ENCODE results near the gene NGB. TPM values are rescaled to one million over a fixed set of nuclear protein-coding genes. Genes with fewer than 3 reads are reported as not detected.

Gene NGB
- total and polyA plus RNA-seq, 2 donors (not counting 1 experiment from before 2014, with no cell fraction given) = not detected

DNA sequence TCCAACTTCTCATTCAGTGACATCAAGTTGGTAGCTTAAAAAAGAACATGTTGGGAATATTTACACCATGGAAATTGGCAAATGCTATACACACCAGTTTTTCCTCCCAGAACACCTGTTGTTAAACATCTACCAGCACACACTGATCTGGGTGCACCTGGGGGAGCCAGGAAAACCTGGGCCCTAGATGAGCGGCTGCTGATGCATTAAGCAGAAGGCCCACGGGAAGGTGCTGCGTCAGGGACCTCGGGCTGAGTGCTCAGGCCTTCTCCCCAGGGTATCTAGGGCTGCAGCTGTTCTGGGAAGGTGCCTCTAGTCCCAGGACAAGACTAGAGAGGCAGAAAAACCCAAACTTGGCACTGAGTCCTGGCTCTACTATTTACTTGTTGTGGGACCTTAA, 2.8 kb upstream of the NGB start:
- Histone ChIP-seq H3K4me2 (ENCODE audit: extremely low read depth, insufficient read depth, low read length) (no peak overlapping the region), H3K9me3 (ENCODE audit: control insufficient read depth, insufficient read depth, low read depth, low read length) (no peaks in the 10 kb centered on the region), H3K36me3 (ENCODE audit: control insufficient read depth, insufficient read depth, low read length) (peaks cover 3% of the 10 kb centered on the region), H3K4me1 (ENCODE audit: control insufficient read depth, extremely low read depth, insufficient read depth, low read length) (no peaks in the 10 kb centered on the region), H3K27me3 (ENCODE audit: control insufficient read depth, insufficient read depth, low read length) (peaks cover 8% of the 10 kb centered on the region), H2AFZ (ENCODE audit: low read length) (no peak overlapping the region), H3K79me2 (ENCODE audit: control insufficient read depth, insufficient read depth, low read length) (no peaks in the 10 kb centered on the region), H3K4me3 (replicated peaks in 1 of 4; ENCODE audit: control extremely low read depth in 1 of 4, insufficient read depth in 1 of 4, low read depth in 3 of 4, low read length in 4 of 4) (no peak overlapping the region), H4K20me1 (ENCODE audit: control insufficient read depth, extremely low read depth, insufficient read depth, low read length) (no peaks in the 10 kb centered on the region), H3K27ac (ENCODE audit: insufficient read depth, low read length) (no peak overlapping the region), H3K9ac (ENCODE audit: insufficient read depth, low read length) (no peak overlapping the region)
- no peak for DNase-seq (ENCODE audit: low read depth in 2 of 2)
- TF ChIP-seq, protein P1, sequence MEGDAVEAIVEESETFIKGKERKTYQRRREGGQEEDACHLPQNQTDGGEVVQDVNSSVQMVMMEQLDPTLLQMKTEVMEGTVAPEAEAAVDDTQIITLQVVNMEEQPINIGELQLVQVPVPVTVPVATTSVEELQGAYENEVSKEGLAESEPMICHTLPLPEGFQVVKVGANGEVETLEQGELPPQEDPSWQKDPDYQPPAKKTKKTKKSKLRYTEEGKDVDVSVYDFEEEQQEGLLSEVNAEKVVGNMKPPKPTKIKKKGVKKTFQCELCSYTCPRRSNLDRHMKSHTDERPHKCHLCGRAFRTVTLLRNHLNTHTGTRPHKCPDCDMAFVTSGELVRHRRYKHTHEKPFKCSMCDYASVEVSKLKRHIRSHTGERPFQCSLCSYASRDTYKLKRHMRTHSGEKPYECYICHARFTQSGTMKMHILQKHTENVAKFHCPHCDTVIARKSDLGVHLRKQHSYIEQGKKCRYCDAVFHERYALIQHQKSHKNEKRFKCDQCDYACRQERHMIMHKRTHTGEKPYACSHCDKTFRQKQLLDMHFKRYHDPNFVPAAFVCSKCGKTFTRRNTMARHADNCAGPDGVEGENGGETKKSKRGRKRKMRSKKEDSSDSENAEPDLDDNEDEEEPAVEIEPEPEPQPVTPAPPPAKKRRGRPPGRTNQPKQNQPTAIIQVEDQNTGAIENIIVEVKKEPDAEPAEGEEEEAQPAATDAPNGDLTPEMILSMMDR (conservative IDR thresholded peaks at IDR 0.05 in 1 of 2, IDR thresholded peaks at IDR 0.05 in 1 of 2; ENCODE audit: low read depth in 1 of 2, low read length in 2 of 2) = no peak
- no peak for TF ChIP-seq EZH2 (IDR thresholded peaks at IDR 0.05; ENCODE audit: low read length, missing control alignments)

DNA sequence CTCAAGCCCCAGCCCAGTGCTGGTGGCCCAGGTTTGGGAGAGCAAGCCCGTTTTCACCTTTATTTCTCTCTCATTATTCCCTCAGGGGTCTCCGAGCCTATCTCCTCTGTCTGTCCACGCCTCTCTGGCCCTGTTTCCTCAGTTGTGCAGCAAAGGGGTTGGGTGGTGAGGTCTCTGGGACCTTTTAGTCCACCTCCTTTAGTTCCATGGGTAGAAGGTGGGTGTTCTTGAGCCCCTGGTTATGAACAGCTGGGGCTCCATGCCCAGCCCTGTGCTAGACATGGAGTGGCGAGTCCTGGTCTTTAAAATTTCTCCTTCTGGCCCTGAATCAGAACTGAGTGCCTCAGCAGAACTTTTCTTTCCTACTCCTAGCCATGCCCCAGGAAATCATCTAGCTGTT, 1.3 kb upstream of the NGB start:
- Histone ChIP-seq H3K36me3 (ENCODE audit: control insufficient read depth, insufficient read depth, low read length) (no peaks in the 10 kb centered on the region), H3K4me1 (ENCODE audit: control insufficient read depth, extremely low read depth, insufficient read depth, low read length) (no peaks in the 10 kb centered on the region), H3K79me2 (ENCODE audit: control insufficient read depth, insufficient read depth, low read length) (no peaks in the 10 kb centered on the region), H3K4me2 (ENCODE audit: extremely low read depth, insufficient read depth, low read length) (no peak overlapping the region), H4K20me1 (ENCODE audit: control insufficient read depth, extremely low read depth, insufficient read depth, low read length) (no peaks in the 10 kb centered on the region), H3K4me3 (replicated peaks in 1 of 4; ENCODE audit: control extremely low read depth in 1 of 4, insufficient read depth in 1 of 4, low read depth in 3 of 4, low read length in 4 of 4) (no peak overlapping the region), H3K9me3 (ENCODE audit: control insufficient read depth, insufficient read depth, low read depth, low read length) (no peaks in the 10 kb centered on the region), H2AFZ (ENCODE audit: low read length) (no peak overlapping the region), H3K27me3 (ENCODE audit: control insufficient read depth, insufficient read depth, low read length) (peaks cover 17% of the 10 kb centered on the region), H3K27ac (ENCODE audit: insufficient read depth, low read length) (no peak overlapping the region), H3K9ac (ENCODE audit: insufficient read depth, low read length) (no peak overlapping the region)
- no peak for DNase-seq (ENCODE audit: low read depth in 2 of 2)
- no peak for TF ChIP-seq EZH2 (IDR thresholded peaks at IDR 0.05; ENCODE audit: low read length, missing control alignments)
- TF ChIP-seq, protein P1 (conservative IDR thresholded peaks at IDR 0.05 in 1 of 2, IDR thresholded peaks at IDR 0.05 in 1 of 2; ENCODE audit: low read depth in 1 of 2, low read length in 2 of 2) = no peak

DNA sequence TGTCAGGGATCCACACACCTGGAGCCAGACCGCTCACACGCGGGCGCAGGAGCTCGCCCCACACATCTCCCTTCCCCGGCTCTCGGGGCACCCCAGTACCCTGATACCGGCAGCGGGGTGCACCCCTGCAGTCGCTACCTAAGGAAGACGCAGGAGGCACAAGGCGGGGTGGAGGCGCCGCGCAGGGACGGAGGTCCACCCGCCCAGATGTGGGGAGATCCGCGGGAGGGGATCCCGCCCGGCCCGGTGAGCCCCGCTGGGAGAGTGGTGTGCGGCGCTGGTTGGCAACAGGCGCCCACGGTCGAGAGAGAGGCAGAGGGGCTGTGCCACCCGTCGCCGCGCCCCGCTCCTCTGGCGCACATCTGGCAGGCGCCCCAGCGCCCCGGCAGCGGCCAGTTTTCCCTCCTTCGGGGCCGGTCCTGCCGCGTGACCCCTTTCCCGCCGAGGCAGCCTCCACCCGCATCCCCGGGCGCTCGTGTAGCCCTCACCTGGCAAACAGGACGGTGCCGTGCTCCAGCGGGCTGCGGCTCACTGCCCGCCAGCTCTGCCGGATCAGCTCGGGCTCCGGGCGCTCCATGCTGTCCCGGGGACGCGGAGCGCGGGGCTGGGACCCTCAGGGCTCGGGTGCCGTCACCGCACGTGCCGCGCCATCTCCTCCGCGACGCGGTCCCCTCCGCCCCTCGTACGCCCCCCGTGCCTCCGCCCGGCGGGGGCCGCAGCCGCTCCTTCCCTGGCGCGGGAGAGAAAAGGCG, 469 bp downstream of the NGB start:
- Histone ChIP-seq H4K20me1 (ENCODE audit: control insufficient read depth, extremely low read depth, insufficient read depth, low read length) (no peaks in the 10 kb centered on the region), H3K36me3 (ENCODE audit: control insufficient read depth, insufficient read depth, low read length) (no peaks in the 10 kb centered on the region), H3K79me2 (ENCODE audit: control insufficient read depth, insufficient read depth, low read length) (no peaks in the 10 kb centered on the region), H3K9ac (ENCODE audit: insufficient read depth, low read length) (no peak overlapping the region), H3K9me3 (ENCODE audit: control insufficient read depth, insufficient read depth, low read depth, low read length) (no peaks in the 10 kb centered on the region), H3K27me3 (ENCODE audit: control insufficient read depth, insufficient read depth, low read length) (peaks cover 23% of the 10 kb centered on the region), H2AFZ (ENCODE audit: low read length) (no peak overlapping the region), H3K4me3 (replicated peaks in 1 of 4; ENCODE audit: control extremely low read depth in 1 of 4, insufficient read depth in 1 of 4, low read depth in 3 of 4, low read length in 4 of 4) (no peak overlapping the region), H3K4me2 (ENCODE audit: extremely low read depth, insufficient read depth, low read length) (no peak overlapping the region), H3K27ac (ENCODE audit: insufficient read depth, low read length) (no peak overlapping the region), H3K4me1 (ENCODE audit: control insufficient read depth, extremely low read depth, insufficient read depth, low read length) (no peaks in the 10 kb centered on the region)
- TF ChIP-seq, protein P1 (conservative IDR thresholded peaks at IDR 0.05 in 1 of 2, IDR thresholded peaks at IDR 0.05 in 1 of 2; ENCODE audit: low read depth in 1 of 2, low read length in 2 of 2) = no peak
- TF ChIP-seq EZH2 (IDR thresholded peaks at IDR 0.05; ENCODE audit: low read length, missing control alignments) = no peak
- DNase-seq (ENCODE audit: low read depth in 2 of 2) = no peak

All from fibroblast of lung (primary cell).